Stimulated activated CD4-positive, alpha-beta T cell treated with anti-CD3 and anti-CD28 coated beads, TNF-alpha, amount 100 ng/mL, for 4 hours (primary cell): ENCODE results near the gene PXDC1.
"Not testable (repeated sequence)": the region's sequence is repeated elsewhere in the genome, so short reads cannot be mapped to it uniquely, and the experiment has no call there.

Source experiments
- DNase-seq, 3 experiments: peaks; one replicate each; pipeline ENCODE4 v3.0.0-alpha.2; 2020; ENCODE audit warnings: low read depth in 3 of 3

The PXDC1 gene

DNA sequence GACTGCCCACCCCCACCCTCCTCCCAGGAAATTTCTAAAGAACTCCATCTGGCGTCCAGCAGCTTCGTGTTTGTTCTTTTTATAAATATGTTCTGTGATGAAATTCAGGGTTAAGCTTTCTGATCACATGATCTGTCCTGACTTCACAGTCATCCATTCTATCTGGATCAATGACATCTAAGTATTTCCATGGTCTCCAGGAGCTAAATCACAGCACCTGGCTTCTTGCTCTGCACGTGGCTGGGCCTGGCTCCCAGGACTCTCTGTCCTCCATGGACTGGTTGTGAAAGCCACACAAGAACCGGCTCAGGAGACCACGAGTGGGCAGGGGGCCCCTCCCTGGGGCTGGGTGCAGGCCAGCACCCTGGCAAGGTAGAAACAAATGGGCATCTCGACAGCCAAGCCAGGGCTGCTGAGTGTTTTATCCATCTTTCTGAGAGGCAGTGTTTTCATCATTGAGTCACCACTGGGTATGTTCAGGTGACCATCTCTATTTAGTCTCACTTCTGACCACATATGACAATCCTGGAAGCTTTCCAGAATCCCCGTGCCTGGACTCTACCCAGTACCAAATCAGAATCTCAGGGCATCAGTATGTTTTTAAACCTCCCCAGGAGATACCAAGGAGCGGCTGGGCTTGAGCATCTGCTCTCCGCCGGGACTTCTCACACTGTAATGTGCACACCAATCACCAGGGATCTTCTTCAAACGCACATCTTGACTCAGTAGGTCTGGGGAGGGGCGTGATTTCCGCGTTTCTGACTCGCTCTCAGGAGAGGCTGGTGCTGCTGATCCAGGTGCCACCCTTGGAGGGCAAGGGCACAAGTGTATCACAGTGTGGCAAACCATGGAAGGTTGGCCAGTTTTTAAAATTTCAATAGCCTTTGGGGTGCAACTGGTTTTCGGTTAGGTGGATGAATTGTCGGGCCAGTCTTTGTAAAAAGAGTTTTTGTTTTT is 31.6 kb upstream of the PXDC1 start:
- DNase-seq: no peak

- no peak for DNase-seq
Measured at GRCh38 chr6:3781504-3781903, 30.0 kb upstream of the PXDC1 start.

DNA sequence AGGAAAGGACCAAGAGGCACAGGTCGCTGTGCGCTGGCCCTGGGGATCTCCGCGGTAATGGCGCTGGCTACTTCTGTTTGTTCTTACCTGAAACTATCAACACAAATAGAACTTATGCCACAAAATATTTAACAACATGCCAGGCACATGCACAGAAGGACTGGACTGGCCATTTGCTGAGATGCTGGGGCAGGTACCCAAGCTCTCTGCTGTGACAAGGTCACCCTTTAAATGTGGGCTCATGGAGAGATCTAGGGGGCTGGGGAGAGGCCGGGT is 28.0 kb upstream of the PXDC1 start:
- DNase-seq: no peak

DNA sequence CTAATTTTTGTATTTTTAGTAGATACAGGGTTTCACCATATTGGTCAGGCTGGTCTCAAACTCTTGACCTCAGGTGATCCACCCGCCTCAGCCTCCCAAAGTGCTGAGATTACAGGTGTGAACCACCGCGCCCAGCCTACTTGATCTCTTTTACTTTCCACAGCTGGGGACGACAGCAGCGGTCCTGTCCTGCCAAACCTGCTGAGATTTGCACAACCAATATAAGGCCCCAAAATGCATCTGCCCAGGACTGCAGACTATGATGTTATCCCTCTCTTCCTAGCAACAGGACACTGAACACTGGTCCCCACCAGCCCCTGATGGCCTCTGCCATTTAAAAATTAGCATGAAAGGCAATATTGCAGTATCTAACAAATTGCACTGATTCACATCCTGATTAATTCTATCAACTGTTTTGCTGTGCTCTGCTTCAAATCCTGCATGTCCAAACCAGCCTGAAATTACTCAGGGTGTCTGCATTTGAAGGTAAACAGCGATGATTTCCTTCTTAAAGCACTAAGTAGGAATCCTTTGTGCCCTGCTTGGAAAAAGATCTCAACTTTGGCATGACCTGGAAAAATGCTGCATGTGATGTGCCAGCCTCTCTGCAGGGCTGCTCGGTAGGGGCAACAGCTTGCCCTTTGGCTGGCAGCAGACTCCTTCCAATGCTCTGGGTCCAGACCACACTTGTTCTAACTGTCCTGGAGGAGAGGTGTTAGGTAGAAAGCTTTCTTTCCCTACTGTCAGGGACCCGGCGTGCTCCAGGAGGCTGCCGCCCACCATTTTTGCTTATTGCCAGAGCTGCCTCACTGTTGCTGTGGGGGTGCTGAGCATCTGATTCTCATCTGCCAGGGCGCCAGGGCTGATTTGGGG is 27.4 kb upstream of the PXDC1 start:
- no peak for DNase-seq

- no peak for DNase-seq
Measured at GRCh38 chr6:3777730-3778461, 26.4 kb upstream of the PXDC1 start.

DNA sequence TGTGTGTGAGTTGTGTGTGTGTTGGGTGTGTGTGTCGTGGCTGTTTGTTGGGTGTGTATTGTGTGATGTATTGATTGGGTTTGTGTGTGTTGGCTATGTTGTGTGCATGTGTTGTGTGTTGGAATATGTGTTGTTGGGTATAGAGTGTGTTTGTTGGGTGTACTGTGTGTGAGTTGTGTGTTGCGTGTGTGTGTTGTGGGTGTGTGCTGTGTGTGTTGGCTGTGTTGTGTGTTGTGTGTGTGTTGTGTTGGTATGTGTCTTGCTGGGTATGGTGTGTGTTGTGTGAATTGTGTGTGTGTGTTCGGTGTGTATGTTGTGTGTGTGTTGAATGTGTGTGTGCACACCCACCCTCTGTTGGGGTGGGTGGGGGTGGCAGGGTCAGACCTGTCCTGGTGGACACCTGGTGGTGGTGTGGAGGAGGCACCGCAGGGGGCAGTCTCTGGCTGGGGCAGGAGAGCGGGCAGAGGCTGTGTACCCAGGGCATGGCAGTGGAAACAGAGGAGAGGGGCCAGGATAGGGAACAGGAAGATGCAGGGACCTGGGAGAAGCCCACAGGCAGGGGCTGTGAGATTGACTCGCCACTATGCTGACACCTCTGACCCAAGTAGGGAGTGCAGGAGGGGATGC is 25.5 kb upstream of the PXDC1 start:
- DNase-seq: no peak

DNA sequence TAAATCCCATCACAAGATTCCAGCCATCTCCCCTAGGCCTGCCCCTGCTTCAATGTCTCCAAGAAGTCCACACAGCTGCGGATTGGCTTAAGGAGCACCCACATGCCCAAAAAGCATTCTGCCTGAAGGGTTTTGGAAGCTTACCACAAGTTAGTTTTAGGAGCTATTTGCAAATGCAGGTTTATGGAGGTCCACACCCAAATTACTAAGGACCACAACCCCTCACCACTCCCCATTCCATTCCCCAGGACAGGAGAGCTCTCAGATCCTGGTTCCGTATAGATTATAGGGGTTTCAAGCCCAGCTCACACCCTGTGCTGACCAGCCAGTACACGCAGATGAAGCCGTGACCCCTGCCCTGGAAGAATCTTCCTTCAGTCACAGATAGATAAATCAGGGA is 24.3 kb upstream of the PXDC1 start:
- no peak for DNase-seq

DNA sequence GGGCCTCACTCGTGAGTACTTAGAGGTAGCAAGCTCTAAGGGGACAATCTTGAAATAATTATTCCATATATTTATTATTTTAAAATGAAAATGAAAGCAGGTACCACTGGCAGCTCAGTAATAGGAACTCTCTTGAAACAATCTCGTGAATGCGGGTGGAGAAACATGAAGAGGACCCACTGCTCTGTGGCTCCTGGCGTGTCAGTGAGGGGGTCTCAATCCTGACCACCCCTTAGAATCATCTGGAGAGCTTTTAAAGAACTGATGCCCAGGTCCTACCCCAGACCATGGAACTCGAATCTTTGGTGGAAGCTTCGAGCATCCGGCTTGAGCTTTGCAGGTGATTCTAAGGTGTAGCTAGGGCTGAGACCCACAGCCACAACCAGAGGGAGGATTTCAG is 23.9 kb upstream of the PXDC1 start:
- no peak for DNase-seq

DNA sequence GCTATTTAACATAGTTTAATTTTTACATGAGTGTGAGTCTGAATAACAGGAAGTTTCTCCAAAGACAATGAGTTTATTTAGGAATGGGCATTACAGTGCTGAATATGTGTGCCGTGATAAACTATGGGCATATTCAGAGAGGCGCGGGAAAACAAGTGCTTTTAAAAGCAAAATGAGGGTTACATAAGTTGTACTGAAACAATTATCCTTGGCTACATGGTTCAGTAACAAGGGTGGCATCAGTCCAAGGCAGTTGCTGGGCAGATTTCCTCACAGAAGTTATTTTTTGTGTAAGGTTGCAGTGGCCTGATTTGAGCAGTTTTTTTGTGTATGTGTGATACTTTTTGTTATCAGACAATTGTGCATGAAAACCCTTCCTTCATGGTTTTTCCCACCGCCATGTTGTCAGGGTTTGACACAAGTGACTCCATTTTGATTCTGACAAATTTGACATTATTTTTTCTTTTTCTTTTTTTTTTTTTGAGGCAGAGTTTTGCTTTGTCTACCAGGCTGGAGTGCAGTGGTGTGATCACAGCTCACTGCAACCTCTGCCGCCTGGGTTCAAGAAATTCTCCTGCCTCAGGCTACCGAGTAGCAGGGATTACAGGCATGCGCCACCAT is 22.3 kb upstream of the PXDC1 start:
- no peak for DNase-seq

GRCh38 chr6:3772127-3772999 is 20.9 kb upstream of the PXDC1 start:
- not testable (repeated sequence) for DNase-seq

- DNase-seq: no peak
Measured at GRCh38 chr6:3771407-3772011, 20.0 kb upstream of the PXDC1 start.

DNA sequence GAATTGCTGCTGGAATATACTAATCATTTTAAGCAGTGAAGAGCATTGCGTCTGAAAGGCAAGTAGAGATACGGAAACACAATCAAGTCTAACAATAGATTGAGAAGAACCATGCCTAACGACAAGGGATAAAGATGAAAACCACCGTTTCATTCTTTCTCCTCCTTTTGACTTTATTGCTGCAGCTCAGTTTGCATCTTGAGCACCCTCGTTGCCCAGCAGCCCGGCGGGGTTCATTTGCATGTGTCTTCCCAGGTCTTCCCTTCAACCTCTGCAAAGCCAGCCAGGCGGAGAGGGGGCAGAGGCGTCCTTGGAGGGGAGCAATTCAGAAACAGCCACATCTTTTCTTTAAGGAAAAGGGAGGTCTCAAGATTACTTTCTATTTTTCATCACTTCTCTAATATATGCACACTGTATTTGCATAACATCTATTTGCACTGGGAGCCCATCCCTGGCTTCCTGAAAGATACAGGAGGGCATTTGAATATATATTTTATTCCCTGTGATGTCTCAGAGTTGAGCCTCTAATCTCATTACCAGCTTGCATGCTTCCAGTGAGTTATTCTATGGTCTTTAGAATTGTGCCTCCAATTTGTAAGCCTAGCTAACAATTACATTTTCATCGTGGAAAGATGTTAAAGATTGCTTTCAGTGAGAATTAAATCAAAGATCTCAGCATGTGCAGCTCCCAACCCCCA is 18.7 kb upstream of the PXDC1 start:
- DNase-seq: no peak

DNA sequence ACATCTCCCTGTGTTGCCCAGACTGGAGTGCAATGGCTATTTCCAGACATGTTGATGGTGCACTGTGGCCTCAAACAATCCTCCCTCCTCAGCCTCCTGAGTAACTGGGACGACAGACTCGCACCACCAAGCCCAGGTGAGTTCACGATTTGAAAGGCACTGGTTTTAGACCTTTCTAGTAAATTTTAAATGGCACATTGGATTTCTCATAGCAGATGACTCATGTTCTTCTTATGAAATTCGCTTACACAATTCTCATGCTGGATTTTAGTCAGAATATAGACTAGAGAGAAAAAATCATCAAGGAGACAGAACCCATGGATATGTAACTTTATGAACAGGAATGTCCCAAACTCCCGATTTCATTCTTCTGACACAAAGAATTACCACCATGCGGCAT is 18.1 kb upstream of the PXDC1 start:
- DNase-seq: no peak

GRCh38 chr6:3768502-3768901 is 17.0 kb upstream of the PXDC1 start:
- no peak for DNase-seq

- DNase-seq: not testable (repeated sequence)
Measured at GRCh38 chr6:3767483-3767882, 16.0 kb upstream of the PXDC1 start.

- no peak for DNase-seq
Measured at GRCh38 chr6:3766214-3766613, 14.7 kb upstream of the PXDC1 start.

- DNase-seq: no peak
Measured at GRCh38 chr6:3765415-3765814, 13.9 kb upstream of the PXDC1 start.

- no peak for DNase-seq
Measured at GRCh38 chr6:3764516-3765335, 13.2 kb upstream of the PXDC1 start.
